ENCODE data around the gene GADD45B.
A peak's percentile ranks its signal among the peaks of the same experiment; 100 is the strongest.

GADD45B gene

GRCh38 chr19:2475018-2475701 is 767 bp upstream of the GADD45B start (continued):
- TF ChIP-seq ZNF701 (tag by site-specific recombination; IDR thresholded peaks at IDR 0.05) (no peak), ZBTB49 (tag by site-specific recombination; IDR thresholded peaks at IDR 0.05; ENCODE audit: low read depth) (no peak), ZNF510 (tag by site-specific recombination; IDR thresholded peaks at IDR 0.05; ENCODE audit: insufficient replicate concordance) (no peak), KLF8 (tag by site-specific recombination; IDR thresholded peaks at IDR 0.05) (peak; percentile 70), ZNF501 (tag by site-specific recombination; IDR thresholded peaks at IDR 0.05) (0 out of 2 replicates have a peak, but pooled peaks have one; percentile 16), KLF9 (tag by site-specific recombination; IDR thresholded peaks at IDR 0.05; ENCODE audit: low read depth) (peak; percentile 83), ZNF704 (tag by site-specific recombination; IDR thresholded peaks at IDR 0.05) (no peak), ZBTB44 (tag by site-specific recombination; IDR thresholded peaks at IDR 0.05) (no peak), BCL11B (tag by site-specific recombination; IDR thresholded peaks at IDR 0.05; ENCODE audit: low read depth) (peak; percentile 66; the same call in 1 of the 2 replicates), YY2 (tag by site-specific recombination; IDR thresholded peaks at IDR 0.05) (no peak), ZNF768 (tag by site-specific recombination; IDR thresholded peaks at IDR 0.05) (peak; percentile 87; the same call in 1 of the 2 replicates), ZNF596 (tag by site-specific recombination; IDR thresholded peaks at IDR 0.05) (no peak), GFI1B (tag by site-specific recombination; IDR thresholded peaks at IDR 0.05) (0 out of 2 replicates have a peak, but pooled peaks have one; percentile 28)
- TF ChIP-seq, protein P1, sequence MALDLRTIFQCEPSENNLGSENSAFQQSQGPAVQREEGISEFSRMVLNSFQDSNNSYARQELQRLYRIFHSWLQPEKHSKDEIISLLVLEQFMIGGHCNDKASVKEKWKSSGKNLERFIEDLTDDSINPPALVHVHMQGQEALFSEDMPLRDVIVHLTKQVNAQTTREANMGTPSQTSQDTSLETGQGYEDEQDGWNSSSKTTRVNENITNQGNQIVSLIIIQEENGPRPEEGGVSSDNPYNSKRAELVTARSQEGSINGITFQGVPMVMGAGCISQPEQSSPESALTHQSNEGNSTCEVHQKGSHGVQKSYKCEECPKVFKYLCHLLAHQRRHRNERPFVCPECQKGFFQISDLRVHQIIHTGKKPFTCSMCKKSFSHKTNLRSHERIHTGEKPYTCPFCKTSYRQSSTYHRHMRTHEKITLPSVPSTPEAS (tag by site-specific recombination; IDR thresholded peaks at IDR 0.05): no peak; the same call in 1 of the 2 replicates
- TF ChIP-seq, protein P2, sequence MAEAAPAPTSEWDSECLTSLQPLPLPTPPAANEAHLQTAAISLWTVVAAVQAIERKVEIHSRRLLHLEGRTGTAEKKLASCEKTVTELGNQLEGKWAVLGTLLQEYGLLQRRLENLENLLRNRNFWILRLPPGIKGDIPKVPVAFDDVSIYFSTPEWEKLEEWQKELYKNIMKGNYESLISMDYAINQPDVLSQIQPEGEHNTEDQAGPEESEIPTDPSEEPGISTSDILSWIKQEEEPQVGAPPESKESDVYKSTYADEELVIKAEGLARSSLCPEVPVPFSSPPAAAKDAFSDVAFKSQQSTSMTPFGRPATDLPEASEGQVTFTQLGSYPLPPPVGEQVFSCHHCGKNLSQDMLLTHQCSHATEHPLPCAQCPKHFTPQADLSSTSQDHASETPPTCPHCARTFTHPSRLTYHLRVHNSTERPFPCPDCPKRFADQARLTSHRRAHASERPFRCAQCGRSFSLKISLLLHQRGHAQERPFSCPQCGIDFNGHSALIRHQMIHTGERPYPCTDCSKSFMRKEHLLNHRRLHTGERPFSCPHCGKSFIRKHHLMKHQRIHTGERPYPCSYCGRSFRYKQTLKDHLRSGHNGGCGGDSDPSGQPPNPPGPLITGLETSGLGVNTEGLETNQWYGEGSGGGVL (tag by site-specific recombination; IDR thresholded peaks at IDR 0.05): no peak; the same call in 1 of the 2 replicates
- TF ChIP-seq, protein P3, sequence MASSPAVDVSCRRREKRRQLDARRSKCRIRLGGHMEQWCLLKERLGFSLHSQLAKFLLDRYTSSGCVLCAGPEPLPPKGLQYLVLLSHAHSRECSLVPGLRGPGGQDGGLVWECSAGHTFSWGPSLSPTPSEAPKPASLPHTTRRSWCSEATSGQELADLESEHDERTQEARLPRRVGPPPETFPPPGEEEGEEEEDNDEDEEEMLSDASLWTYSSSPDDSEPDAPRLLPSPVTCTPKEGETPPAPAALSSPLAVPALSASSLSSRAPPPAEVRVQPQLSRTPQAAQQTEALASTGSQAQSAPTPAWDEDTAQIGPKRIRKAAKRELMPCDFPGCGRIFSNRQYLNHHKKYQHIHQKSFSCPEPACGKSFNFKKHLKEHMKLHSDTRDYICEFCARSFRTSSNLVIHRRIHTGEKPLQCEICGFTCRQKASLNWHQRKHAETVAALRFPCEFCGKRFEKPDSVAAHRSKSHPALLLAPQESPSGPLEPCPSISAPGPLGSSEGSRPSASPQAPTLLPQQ (tag by site-specific recombination; IDR thresholded peaks at IDR 0.05): no peak
- TF ChIP-seq, protein P4, sequence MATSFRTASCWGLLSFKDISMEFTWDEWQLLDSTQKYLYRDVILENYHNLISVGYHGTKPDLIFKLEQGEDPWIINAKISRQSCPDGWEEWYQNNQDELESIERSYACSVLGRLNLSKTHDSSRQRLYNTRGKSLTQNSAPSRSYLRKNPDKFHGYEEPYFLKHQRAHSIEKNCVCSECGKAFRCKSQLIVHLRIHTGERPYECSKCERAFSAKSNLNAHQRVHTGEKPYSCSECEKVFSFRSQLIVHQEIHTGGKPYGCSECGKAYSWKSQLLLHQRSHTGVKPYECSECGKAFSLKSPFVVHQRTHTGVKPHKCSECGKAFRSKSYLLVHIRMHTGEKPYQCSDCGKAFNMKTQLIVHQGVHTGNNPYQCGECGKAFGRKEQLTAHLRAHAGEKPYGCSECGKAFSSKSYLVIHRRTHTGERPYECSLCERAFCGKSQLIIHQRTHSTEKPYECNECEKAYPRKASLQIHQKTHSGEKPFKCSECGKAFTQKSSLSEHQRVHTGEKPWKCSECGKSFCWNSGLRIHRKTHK (tag by site-specific recombination; IDR thresholded peaks at IDR 0.05): no peak

All from HEK293 (cell line).